Measurements from ENCODE around the gene CATSPERB. TPM values are rescaled to one million over a fixed set of nuclear protein-coding genes. Genes with fewer than 3 reads are reported as not detected.

CATSPERB gene
- total RNA-seq, 2 experiments from 2014 or later: 5.3 to 7.1 TPM

Other genes starting within 250 kb of the CATSPERB start
- 100 to 1,000 TPM; 189 to 205 TPM for gene PPP4R3A, start 221.8 kb downstream of the CATSPERB start, total RNA-seq
- 100 to 1,000 TPM; 129 to 138 TPM for gene TC2N, start 135.4 kb upstream of the CATSPERB start, total RNA-seq
- gene FBLN5, start 215.6 kb upstream of the CATSPERB start, total RNA-seq: 1 to 10 TPM; 1.2 to 1.5 TPM